IMR-90 (cell line): ENCODE data around the gene IZUMO4. TPM values are rescaled to one million over a fixed set of nuclear protein-coding genes. Genes with fewer than 3 reads are reported as not detected.

ENCODE experiments used
- polyA plus RNA-seq, 3 experiments: library from polyadenylated mRNA; depleted of rRNA; stranded (reverse); fragments of >200 nt; gene quantifications; 2 replicates each; pipeline ENCODE4 v1.2.3, GENCODE V29; 2012; ENCODE audit warnings: low replicate concordance in 1 of 3
- total RNA-seq: library from RNA; depleted of rRNA; stranded (reverse); fragments of >200 nt; gene quantifications from 2 replicates; pipeline ENCODE4 v1.2.3, GENCODE V29; 2012
- TF ChIP-seq, protein P1 (sequence below): conservative IDR thresholded peaks from 2 replicates; pipeline ENCODE4 v1.5.1; 2012; ENCODE audit warnings: mild to moderate bottlenecking, low read depth, low read length, improper control_type of control experiment

Gene IZUMO4
- total and polyA plus RNA-seq, 2 of the 4 experiments (the other 2 are of a cell fraction): 0.72 to 2.8 TPM

DNA sequence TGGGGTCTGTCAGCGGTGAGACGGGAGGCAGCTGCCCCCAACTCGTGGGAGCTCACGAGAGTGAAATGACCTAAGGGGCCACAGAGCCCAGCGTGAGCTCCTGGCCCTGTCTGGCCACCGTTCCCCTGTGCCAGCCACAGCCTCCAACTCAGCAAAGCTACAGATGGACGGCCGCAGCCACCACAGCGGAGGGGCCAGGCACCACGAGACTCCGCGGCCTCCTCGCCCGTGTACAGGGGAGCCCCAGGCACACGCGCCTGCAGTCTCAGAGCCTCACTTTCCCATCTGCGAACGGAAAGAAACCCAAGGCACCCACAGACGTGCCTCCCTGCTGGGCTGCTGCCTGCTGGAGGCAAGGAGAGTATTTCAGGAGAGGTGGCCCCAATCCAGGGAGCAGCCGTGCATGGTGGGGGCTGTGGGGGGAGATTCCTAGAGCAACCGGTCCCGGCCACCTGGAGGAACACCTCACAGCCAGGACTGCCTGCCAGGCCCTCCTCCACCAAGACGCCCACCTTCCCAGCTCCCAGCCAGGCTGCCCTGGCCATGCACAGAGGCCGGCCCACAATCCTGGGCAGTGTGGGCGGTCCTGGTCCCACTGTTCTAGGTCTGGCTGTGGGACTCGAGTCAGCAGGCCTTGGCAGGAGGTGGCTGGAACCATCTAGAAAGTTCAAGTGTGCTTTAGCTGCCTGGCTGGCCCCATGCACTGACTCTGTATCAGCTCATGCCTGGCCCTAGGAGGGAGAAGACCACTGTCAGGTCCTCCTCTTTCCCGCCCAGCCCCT is 47.6 kb upstream of the IZUMO4 start (continued):
- TF ChIP-seq, protein P1, sequence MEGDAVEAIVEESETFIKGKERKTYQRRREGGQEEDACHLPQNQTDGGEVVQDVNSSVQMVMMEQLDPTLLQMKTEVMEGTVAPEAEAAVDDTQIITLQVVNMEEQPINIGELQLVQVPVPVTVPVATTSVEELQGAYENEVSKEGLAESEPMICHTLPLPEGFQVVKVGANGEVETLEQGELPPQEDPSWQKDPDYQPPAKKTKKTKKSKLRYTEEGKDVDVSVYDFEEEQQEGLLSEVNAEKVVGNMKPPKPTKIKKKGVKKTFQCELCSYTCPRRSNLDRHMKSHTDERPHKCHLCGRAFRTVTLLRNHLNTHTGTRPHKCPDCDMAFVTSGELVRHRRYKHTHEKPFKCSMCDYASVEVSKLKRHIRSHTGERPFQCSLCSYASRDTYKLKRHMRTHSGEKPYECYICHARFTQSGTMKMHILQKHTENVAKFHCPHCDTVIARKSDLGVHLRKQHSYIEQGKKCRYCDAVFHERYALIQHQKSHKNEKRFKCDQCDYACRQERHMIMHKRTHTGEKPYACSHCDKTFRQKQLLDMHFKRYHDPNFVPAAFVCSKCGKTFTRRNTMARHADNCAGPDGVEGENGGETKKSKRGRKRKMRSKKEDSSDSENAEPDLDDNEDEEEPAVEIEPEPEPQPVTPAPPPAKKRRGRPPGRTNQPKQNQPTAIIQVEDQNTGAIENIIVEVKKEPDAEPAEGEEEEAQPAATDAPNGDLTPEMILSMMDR: no peak
